GM12878 (cell line): ENCODE measurements around the gene REG1A.

Source experiments
- ASH2L ChIP-seq: fragments of 300-600, 200-600 bp; sonication (generic); IDR thresholded peaks from 2 replicates; pipeline ENCODE4 v1.6.1; 2017; ENCODE audit warnings: low read depth, mild to moderate bottlenecking, borderline replicate concordance
- CBX3 ChIP-seq: fragments of 200-600 bp; sonication (generic); IDR thresholded peaks from 2 replicates; pipeline ENCODE4 v1.6.1; 2016; ENCODE audit warnings: low read depth, borderline replicate concordance
- POLR2AphosphoS5 ChIP-seq: IDR thresholded peaks from 2 replicates; pipeline ENCODE4 v1.6.1; 2011; ENCODE audit warnings: mild to moderate bottlenecking, low read length, inconsistent platforms
- SMC3 ChIP-seq: IDR thresholded peaks from 2 replicates; pipeline ENCODE4 v1.6.1; 2011; ENCODE audit warnings: low read length, improper control_type of control experiment, borderline replicate concordance
- TAF1 ChIP-seq: IDR thresholded peaks from 2 replicates; pipeline ENCODE4 v1.6.1; 2011; ENCODE audit warnings: mild to moderate bottlenecking, low read depth, low read length, borderline replicate concordance

DNA sequence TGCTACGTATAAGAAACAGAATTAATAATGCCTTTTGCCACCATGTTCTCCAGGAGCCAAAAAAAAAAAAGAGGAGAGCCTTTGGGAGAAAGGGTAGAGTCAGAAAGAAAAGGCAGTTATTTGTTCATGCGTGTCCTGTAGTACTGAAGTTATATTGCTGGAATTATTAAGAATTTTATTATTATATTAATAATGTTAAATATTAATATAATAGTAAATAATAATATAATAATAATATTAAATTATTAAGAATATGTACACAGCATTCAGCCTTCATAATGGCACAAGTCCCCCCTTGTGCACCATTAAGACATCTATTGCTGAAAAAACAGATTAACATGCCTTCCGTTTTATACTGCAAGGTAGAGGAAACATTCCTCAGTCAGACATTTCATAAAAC lies 8.1 kb downstream of the REG1A start:
- TF ChIP-seq TAF1: no peak
- no peak for TF ChIP-seq SMC3
- no peak for TF ChIP-seq CBX3
- no peak for TF ChIP-seq POLR2AphosphoS5
- TF ChIP-seq ASH2L: no peak
